GM18508 (cell line): Measurements from ENCODE around the gene DNAJC10.

Experiments used
- ATAC-seq: cut with Tn5 transposase; IDR thresholded peaks from one replicate; pipeline ENCODE4 v1.9.1; 2021; ENCODE audit warnings: moderate number of reproducible peaks; ENCODE audit not compliant: insufficient read depth, unreplicated experiment

The DNAJC10 gene

GRCh38 chr2:182831101-182831500 is 115.0 kb downstream of the DNAJC10 start:
- ATAC-seq: no peak

- ATAC-seq: no peak
Measured at GRCh38 chr2:182831921-182832320, 115.9 kb downstream of the DNAJC10 start.

DNA sequence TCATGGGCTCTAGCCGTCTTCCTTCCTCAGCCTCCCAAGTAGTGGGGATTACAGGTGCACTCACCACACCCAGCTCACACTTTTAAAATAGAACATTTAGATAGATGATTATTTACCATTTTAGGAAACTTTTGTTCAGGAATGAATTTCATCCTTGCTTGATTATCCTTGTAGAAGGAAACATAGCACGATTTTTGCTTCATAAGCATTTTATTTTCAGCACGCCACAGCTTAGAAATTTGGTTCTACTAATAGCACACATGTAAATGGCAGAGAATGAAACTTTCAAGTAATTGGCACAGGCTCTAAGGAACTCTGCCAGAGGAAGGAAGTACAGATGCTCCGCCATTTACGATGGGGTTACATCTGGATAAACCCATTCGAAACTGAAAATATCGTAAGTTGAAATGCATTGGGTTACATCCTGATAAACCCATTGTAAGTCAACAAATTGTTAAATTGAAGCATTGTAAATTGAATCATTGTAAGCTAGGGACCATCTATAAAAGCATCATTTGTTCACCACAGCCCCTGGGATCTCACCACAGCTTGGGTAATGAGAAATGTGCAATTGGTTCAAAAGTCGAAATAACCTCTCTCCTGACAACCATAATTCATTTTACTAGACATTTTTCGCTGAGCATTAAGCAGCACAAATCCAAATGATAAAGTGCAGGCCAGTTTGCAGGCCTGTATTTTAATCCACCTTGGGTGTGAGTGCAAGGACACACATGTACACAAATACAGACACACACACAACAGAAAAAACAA is 117.2 kb downstream of the DNAJC10 start:
- ATAC-seq: no peak

GRCh38 chr2:182834293-182834692 is 118.2 kb downstream of the DNAJC10 start:
- ATAC-seq: no peak

GRCh38 chr2:182836451-182836850 is 120.4 kb downstream of the DNAJC10 start:
- ATAC-seq: no peak
